Measurements from ENCODE around the gene CAND2. TPM values are rescaled to one million over a fixed set of nuclear protein-coding genes. Genes with fewer than 3 reads are reported as not detected.

CAND2 gene
- total RNA-seq, 2 donors from 2014 or later: 0.72 to 2.2 TPM

- Histone ChIP-seq H3K9me3 (no peaks in the 10 kb centered on the region), H3K4me1 (no peaks in the 10 kb centered on the region), H3K9ac (ENCODE audit: low read depth in 2 of 2, low read length in 2 of 2) (no peak overlapping the region), H3K27ac (no peak overlapping the region), H3K4me3 (no peak overlapping the region), H3K27me3 (no peaks in the 10 kb centered on the region), H3K36me3 (no peaks in the 10 kb centered on the region)
- no peak for TF ChIP-seq CTCF (IDR thresholded peaks at IDR 0.05)
- no peak for DNase-seq
- intact Hi-C loops (cut with DNase I): no loop called here
Measured at GRCh38 chr3:12752102-12752501, 44.4 kb upstream of the CAND2 start.

- intact Hi-C loops (cut with DNase I): no loop called here
- DNase-seq: no peak
- no peak for TF ChIP-seq CTCF (IDR thresholded peaks at IDR 0.05)
- no peaks in the 10 kb centered on the region for H3K36me3 ChIP-seq
- H3K27me3 ChIP-seq: no peaks in the 10 kb centered on the region
- no peak overlapping the region for H3K4me3 ChIP-seq
- no peak overlapping the region for H3K9ac ChIP-seq (ENCODE audit: low read depth in 2 of 2, low read length in 2 of 2)
- H3K4me1 ChIP-seq: no peaks in the 10 kb centered on the region
- H3K27ac ChIP-seq: no peak overlapping the region
- no peaks in the 10 kb centered on the region for H3K9me3 ChIP-seq
Measured at GRCh38 chr3:12752809-12753208, 43.7 kb upstream of the CAND2 start.

- intact Hi-C loops (cut with DNase I): no loop called here
- Histone ChIP-seq H3K27ac (no peak overlapping the region), H3K9me3 (no peaks in the 10 kb centered on the region), H3K27me3 (no peaks in the 10 kb centered on the region), H3K4me3 (no peak overlapping the region), H3K4me1 (no peaks in the 10 kb centered on the region), H3K36me3 (no peaks in the 10 kb centered on the region), H3K9ac (ENCODE audit: low read depth in 2 of 2, low read length in 2 of 2) (no peak overlapping the region)
- TF ChIP-seq CTCF (IDR thresholded peaks at IDR 0.05): no peak
- no peak for DNase-seq
Measured at GRCh38 chr3:12753275-12754028, 43.0 kb upstream of the CAND2 start.

GRCh38 chr3:12754313-12754712 lies 42.2 kb upstream of the CAND2 start:
- no peaks in the 10 kb centered on the region for H3K4me1 ChIP-seq
- intact Hi-C loops (cut with DNase I): no loop called here

GRCh38 chr3:12755754-12756153 lies 40.7 kb upstream of the CAND2 start:
- DNase-seq: no peak
- Histone ChIP-seq H3K9me3 (no peaks in the 10 kb centered on the region), H3K27ac (no peak overlapping the region), H3K4me3 (no peak overlapping the region), H3K36me3 (no peaks in the 10 kb centered on the region), H3K27me3 (no peaks in the 10 kb centered on the region), H3K4me1 (no peaks in the 10 kb centered on the region), H3K9ac (ENCODE audit: low read depth in 2 of 2, low read length in 2 of 2) (no peak overlapping the region)
- intact Hi-C loops (cut with DNase I): no loop called here
- TF ChIP-seq CTCF (IDR thresholded peaks at IDR 0.05): no peak

More at GRCh38 chr3:12754313-12754712, 42.2 kb upstream of the CAND2 start:
- TF ChIP-seq CTCF (IDR thresholded peaks at IDR 0.05): no peak
- Histone ChIP-seq H3K4me3 (no peak overlapping the region), H3K27me3 (no peaks in the 10 kb centered on the region), H3K27ac (no peak overlapping the region), H3K9me3 (no peaks in the 10 kb centered on the region), H3K9ac (ENCODE audit: low read depth in 2 of 2, low read length in 2 of 2) (no peak overlapping the region), H3K36me3 (no peaks in the 10 kb centered on the region)
- no peak for DNase-seq

Measured in colonic mucosa (tissue), 4 donors.